Neural cell (in vitro differentiated cells): ENCODE results near the gene DROSHA. TPM values are rescaled to one million over a fixed set of nuclear protein-coding genes. Genes with fewer than 3 reads are reported as not detected.

Source experiments
- H2AFZ ChIP-seq: fragments of 200-600, 300-800 bp; sonication (generic), shearing (Covaris generic); 2 replicates; pipeline ENCODE4 v1.6.0; 2014; ENCODE audit warnings: low read depth, mild to moderate bottlenecking, antibody characterized with exemption, low read length, moderate library complexity
- H3F3A ChIP-seq: fragments of 200-600 bp; shearing (Covaris generic); 2 replicates; pipeline ENCODE4 v1.6.1; 2016; ENCODE audit warnings: mild to moderate bottlenecking, moderate library complexity, mixed read lengths, antibody characterized with exemption, low read length; ENCODE audit not compliant: insufficient read depth, poor library complexity, severe bottlenecking
- H3K27ac ChIP-seq: fragments of 200-600, 300-800 bp; sonication (generic), shearing (Covaris generic); 2 replicates; pipeline ENCODE4 v1.5.1; 2014; ENCODE audit warnings: mild to moderate bottlenecking, low read length, moderate library complexity
- H3K27me3 ChIP-seq: fragments of 300-800, 200-600 bp; sonication (generic), shearing (Covaris generic); 2 replicates; pipeline ENCODE4 v1.6.0; 2014; ENCODE audit warnings: mild to moderate bottlenecking, low read depth, low read length, moderate library complexity; ENCODE audit not compliant: insufficient read depth
- H3K36me3 ChIP-seq: fragments of 300-800, 200-600 bp; sonication (generic), shearing (Covaris generic); 2 replicates; pipeline ENCODE4 v1.5.1; 2014; ENCODE audit warnings: mild to moderate bottlenecking, antibody characterized with exemption, low read length, moderate library complexity; ENCODE audit not compliant: insufficient read depth
- H3K4me2 ChIP-seq: fragments of 300-800, 200-600 bp; sonication (generic), shearing (Covaris generic); 2 replicates; pipeline ENCODE4 v1.6.0; 2014; ENCODE audit warnings: mild to moderate bottlenecking, low read length
- H3K4me3 ChIP-seq: fragments of 300-800, 200-600 bp; sonication (generic), shearing (Covaris generic); 2 replicates; pipeline ENCODE4 v1.5.1; 2014; ENCODE audit warnings: mild to moderate bottlenecking, low read length, moderate library complexity
- H3K79me2 ChIP-seq: fragments of 200-600 bp; shearing (Covaris generic); replicated peaks from 2 replicates; pipeline ENCODE4 v1.6.0; 2014; ENCODE audit warnings: mild to moderate bottlenecking, low read length, moderate library complexity; ENCODE audit not compliant: insufficient read depth
- H3K9ac ChIP-seq: fragments of 300-800, 200-600 bp; sonication (generic), shearing (Covaris generic); 2 replicates; pipeline ENCODE4 v1.6.1; 2016; ENCODE audit warnings: mild to moderate bottlenecking, low read length, mixed read lengths
- H3K9me2 ChIP-seq: fragments of 200-600 bp; shearing (Covaris generic); 2 replicates; pipeline ENCODE4 v1.6.1; 2016; ENCODE audit warnings: mild to moderate bottlenecking, low read length, mixed read lengths; ENCODE audit not compliant: insufficient read depth
- H3K9me3 ChIP-seq: fragments of 200-600, 300-800 bp; sonication (generic), shearing (Covaris generic); 2 replicates; pipeline ENCODE4 v1.6.1; 2016; ENCODE audit warnings: mild to moderate bottlenecking, mixed run types, low read length, moderate library complexity, mixed read lengths
- H4K20me1 ChIP-seq: fragments of 200-600 bp; shearing (Covaris generic); 2 replicates; pipeline ENCODE4 v1.6.1; 2016; ENCODE audit warnings: mild to moderate bottlenecking, mixed run types; ENCODE audit not compliant: insufficient read depth
- EP300 ChIP-seq: fragments of 450-650 bp; conservative IDR thresholded peaks from 2 replicates; pipeline ENCODE4 v1.6.1; 2014; ENCODE audit warnings: antibody characterized with exemption, mild to moderate bottlenecking, moderate library complexity; ENCODE audit not compliant: poor library complexity, severe bottlenecking
- EZH2 ChIP-seq: fragments of 200-600, 300-800 bp; shearing (Covaris generic), sonication (generic); IDR thresholded peaks from 2 replicates; pipeline ENCODE4 v1.6.1; 2014; ENCODE audit warnings: antibody characterized with exemption, low read length, borderline replicate concordance, mild to moderate bottlenecking; ENCODE audit not compliant: insufficient read depth, poor library complexity, severe bottlenecking
- MXI1 ChIP-seq: fragments of 450-650 bp; conservative IDR thresholded peaks from 2 replicates; pipeline ENCODE4 v1.6.1; 2014; ENCODE audit warnings: antibody characterized with exemption, mild to moderate bottlenecking; ENCODE audit not compliant: poor library complexity, severe bottlenecking
- POLR2AphosphoS5 ChIP-seq: IDR thresholded peaks from 2 replicates; pipeline ENCODE4 v1.6.1; 2012
- RAD21 ChIP-seq: fragments of 450-650 bp; conservative IDR thresholded peaks from 2 replicates; pipeline ENCODE4 v1.6.1; 2014; ENCODE audit warnings: antibody characterized with exemption, mild to moderate bottlenecking, moderate library complexity
- SMC3 ChIP-seq: fragments of 450-650 bp; conservative IDR thresholded peaks from 2 replicates; pipeline ENCODE4 v1.6.1; 2014; ENCODE audit warnings: antibody characterized with exemption, mild to moderate bottlenecking, moderate library complexity; ENCODE audit not compliant: poor library complexity
- TAF1 ChIP-seq: IDR thresholded peaks from 2 replicates; pipeline ENCODE4 v1.6.1; 2012; ENCODE audit warnings: low read depth
- polyA plus RNA-seq: library from polyadenylated mRNA; depleted of rRNA; stranded (reverse); fragments of >200 nt; gene quantifications from 2 replicates; pipeline ENCODE4 v1.2.3, GENCODE V29; 2014
- TF ChIP-seq, protein P1 (sequence below): fragments of 450-650 bp; IDR thresholded peaks from 2 replicates; pipeline ENCODE4 v1.5.1; 2014; ENCODE audit warnings: antibody characterized with exemption, mild to moderate bottlenecking, moderate library complexity; ENCODE audit not compliant: poor library complexity, severe bottlenecking
- TF ChIP-seq, protein P2 (sequence below): IDR thresholded peaks from 2 replicates; pipeline ENCODE4 v1.6.1; 2012; ENCODE audit warnings: borderline replicate concordance

Gene DROSHA
- polyA plus RNA-seq, 1 donor from 2014 or later = 88.5 TPM

- no peak overlapping the region for H3K4me2 ChIP-seq
- no peaks in the 10 kb centered on the region for H3K79me2 ChIP-seq
- no peak overlapping the region for H3K4me3 ChIP-seq
- H3K36me3 ChIP-seq = peaks cover 12% of the 10 kb centered on the region
- H4K20me1 ChIP-seq = no peaks in the 10 kb centered on the region
- H3K9me3 ChIP-seq = no peaks in the 10 kb centered on the region
- no peak overlapping the region for H2AFZ ChIP-seq
- H3K27me3 ChIP-seq = no peaks in the 10 kb centered on the region
- H3K27ac ChIP-seq = no peak overlapping the region
- no peak overlapping the region for H3K9ac ChIP-seq
- no peaks in the 10 kb centered on the region for H3K9me2 ChIP-seq
- TF ChIP-seq, protein P1, sequence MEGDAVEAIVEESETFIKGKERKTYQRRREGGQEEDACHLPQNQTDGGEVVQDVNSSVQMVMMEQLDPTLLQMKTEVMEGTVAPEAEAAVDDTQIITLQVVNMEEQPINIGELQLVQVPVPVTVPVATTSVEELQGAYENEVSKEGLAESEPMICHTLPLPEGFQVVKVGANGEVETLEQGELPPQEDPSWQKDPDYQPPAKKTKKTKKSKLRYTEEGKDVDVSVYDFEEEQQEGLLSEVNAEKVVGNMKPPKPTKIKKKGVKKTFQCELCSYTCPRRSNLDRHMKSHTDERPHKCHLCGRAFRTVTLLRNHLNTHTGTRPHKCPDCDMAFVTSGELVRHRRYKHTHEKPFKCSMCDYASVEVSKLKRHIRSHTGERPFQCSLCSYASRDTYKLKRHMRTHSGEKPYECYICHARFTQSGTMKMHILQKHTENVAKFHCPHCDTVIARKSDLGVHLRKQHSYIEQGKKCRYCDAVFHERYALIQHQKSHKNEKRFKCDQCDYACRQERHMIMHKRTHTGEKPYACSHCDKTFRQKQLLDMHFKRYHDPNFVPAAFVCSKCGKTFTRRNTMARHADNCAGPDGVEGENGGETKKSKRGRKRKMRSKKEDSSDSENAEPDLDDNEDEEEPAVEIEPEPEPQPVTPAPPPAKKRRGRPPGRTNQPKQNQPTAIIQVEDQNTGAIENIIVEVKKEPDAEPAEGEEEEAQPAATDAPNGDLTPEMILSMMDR = no peak
- TF ChIP-seq TAF1 = no peak
- TF ChIP-seq, protein P2, sequence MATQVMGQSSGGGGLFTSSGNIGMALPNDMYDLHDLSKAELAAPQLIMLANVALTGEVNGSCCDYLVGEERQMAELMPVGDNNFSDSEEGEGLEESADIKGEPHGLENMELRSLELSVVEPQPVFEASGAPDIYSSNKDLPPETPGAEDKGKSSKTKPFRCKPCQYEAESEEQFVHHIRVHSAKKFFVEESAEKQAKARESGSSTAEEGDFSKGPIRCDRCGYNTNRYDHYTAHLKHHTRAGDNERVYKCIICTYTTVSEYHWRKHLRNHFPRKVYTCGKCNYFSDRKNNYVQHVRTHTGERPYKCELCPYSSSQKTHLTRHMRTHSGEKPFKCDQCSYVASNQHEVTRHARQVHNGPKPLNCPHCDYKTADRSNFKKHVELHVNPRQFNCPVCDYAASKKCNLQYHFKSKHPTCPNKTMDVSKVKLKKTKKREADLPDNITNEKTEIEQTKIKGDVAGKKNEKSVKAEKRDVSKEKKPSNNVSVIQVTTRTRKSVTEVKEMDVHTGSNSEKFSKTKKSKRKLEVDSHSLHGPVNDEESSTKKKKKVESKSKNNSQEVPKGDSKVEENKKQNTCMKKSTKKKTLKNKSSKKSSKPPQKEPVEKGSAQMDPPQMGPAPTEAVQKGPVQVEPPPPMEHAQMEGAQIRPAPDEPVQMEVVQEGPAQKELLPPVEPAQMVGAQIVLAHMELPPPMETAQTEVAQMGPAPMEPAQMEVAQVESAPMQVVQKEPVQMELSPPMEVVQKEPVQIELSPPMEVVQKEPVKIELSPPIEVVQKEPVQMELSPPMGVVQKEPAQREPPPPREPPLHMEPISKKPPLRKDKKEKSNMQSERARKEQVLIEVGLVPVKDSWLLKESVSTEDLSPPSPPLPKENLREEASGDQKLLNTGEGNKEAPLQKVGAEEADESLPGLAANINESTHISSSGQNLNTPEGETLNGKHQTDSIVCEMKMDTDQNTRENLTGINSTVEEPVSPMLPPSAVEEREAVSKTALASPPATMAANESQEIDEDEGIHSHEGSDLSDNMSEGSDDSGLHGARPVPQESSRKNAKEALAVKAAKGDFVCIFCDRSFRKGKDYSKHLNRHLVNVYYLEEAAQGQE = no peak
- no peak for TF ChIP-seq RAD21
- TF ChIP-seq EP300 = no peak
- no peak for TF ChIP-seq SMC3
- no peak for TF ChIP-seq EZH2
- TF ChIP-seq MXI1 = no peak
- no peak for TF ChIP-seq POLR2AphosphoS5
- H3F3A ChIP-seq = no peaks in the 10 kb centered on the region
These were observed 76.7 kb downstream of the DROSHA start for GRCh38 chr5:31455172-31455571.

- Histone ChIP-seq H3K9ac (no peak overlapping the region), H3K36me3 (peaks cover 19% of the 10 kb centered on the region), H3K4me2 (no peak overlapping the region), H3K9me3 (no peaks in the 10 kb centered on the region), H3K27ac (no peak overlapping the region), H4K20me1 (no peaks in the 10 kb centered on the region), H3K79me2 (no peaks in the 10 kb centered on the region), H3F3A (no peaks in the 10 kb centered on the region), H2AFZ (no peak overlapping the region), H3K9me2 (no peaks in the 10 kb centered on the region), H3K4me3 (no peak overlapping the region), H3K27me3 (no peaks in the 10 kb centered on the region)
- no peak for TF ChIP-seq EP300
- TF ChIP-seq, protein P2 = no peak
- TF ChIP-seq, protein P1 = no peak
- no peak for TF ChIP-seq POLR2AphosphoS5
- TF ChIP-seq SMC3 = no peak
- no peak for TF ChIP-seq EZH2
- TF ChIP-seq TAF1 = no peak
- no peak for TF ChIP-seq RAD21
- TF ChIP-seq MXI1 = no peak
These were observed 78.4 kb downstream of the DROSHA start for GRCh38 chr5:31453522-31453921.
